ENCODE measurements around the gene TMPRSS4. TPM values are rescaled to one million over a fixed set of nuclear protein-coding genes. Genes with fewer than 3 reads are reported as not detected.

The TMPRSS4 gene
- total RNA-seq, 1 experiment from 2014 or later: 99.9 TPM

DNA sequence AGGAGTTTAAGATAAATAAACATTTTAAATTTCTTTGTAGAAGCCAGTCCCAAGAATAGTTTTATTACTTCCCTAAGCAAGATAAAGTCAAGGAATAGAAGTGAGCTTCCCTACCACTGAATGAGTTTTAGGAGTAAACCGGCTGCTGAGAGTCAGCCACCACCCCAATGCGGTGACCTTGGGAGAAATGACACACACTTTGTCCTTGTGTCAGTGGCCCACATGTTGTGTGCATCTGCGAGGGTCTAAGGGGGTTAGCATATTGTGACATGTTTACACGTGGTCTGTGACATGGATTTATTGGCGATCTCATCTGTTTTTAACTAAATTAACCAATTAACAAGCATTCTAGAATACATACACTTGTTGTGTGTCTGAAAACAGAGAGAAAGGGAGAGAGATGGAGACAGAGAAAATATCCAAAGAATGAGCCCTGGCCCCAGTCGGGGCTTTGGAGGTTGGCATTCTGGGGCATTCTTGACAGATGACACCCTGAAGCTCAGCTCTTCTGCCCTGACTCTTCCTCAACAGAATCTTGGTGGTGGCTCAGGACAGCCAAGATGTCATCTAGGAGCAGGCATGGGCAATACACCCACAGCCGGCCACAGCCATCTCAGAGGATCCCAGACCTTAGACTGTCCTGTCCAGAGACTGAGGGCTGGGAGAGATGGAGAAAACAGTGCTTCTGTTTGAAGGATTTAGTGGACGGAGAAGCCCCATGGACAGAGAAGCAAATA lies 29.7 kb upstream of the TMPRSS4 start:
- Mint-ChIP-seq H3K27ac (ENCODE audit: unreplicated experiment) (no peak overlapping the region), H3K36me3 (ENCODE audit: insufficient read depth, unreplicated experiment) (no peaks in the 10 kb centered on the region), H3K9me3 (ENCODE audit: low read depth, unreplicated experiment) (no peaks in the 10 kb centered on the region), H3K4me1 (ENCODE audit: low read depth, unreplicated experiment) (no peaks in the 10 kb centered on the region), H3K27me3 (ENCODE audit: unreplicated experiment) (peaks cover 8% of the 10 kb centered on the region), H3K4me3 (ENCODE audit: low read depth, unreplicated experiment) (no peak overlapping the region)
- no TSS peak for BruUV-seq (replicated peaks)
- DNase-seq: no peak
- TF ChIP-seq, protein P1, sequence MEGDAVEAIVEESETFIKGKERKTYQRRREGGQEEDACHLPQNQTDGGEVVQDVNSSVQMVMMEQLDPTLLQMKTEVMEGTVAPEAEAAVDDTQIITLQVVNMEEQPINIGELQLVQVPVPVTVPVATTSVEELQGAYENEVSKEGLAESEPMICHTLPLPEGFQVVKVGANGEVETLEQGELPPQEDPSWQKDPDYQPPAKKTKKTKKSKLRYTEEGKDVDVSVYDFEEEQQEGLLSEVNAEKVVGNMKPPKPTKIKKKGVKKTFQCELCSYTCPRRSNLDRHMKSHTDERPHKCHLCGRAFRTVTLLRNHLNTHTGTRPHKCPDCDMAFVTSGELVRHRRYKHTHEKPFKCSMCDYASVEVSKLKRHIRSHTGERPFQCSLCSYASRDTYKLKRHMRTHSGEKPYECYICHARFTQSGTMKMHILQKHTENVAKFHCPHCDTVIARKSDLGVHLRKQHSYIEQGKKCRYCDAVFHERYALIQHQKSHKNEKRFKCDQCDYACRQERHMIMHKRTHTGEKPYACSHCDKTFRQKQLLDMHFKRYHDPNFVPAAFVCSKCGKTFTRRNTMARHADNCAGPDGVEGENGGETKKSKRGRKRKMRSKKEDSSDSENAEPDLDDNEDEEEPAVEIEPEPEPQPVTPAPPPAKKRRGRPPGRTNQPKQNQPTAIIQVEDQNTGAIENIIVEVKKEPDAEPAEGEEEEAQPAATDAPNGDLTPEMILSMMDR (IDR thresholded peaks at IDR 0.05; ENCODE audit: unreplicated experiment): no peak
- CTCF ChIA-PET: no interaction called here
- intact Hi-C loops (cut with micrococcal nuclease; ENCODE audit: unreplicated experiment): no loop called here

DNA sequence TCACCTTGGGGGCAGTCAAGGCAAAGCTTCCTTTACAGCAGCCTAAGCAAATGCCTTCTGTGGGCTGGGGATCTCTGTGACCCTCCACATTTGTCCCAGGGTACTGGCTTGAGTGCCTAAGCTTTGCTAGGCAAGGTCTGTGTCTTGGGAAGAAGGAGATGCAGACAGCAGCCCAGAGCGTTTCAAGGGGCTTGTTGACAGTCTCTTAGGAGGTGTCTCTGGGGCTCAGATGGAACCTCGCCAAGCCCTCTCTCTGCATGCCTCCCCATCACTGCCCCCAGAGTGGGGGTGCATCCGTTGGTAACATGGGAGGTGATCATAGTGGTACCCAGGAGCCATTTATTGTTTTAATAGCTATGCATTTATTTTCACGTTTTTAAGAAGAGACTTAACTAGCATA lies 29.1 kb upstream of the TMPRSS4 start:
- no peak overlapping the region for H3K27ac Mint-ChIP-seq (ENCODE audit: unreplicated experiment)
- TF ChIP-seq, protein P1 (IDR thresholded peaks at IDR 0.05; ENCODE audit: unreplicated experiment): no peak
- H3K9me3 Mint-ChIP-seq (ENCODE audit: low read depth, unreplicated experiment): no peaks in the 10 kb centered on the region
- intact Hi-C loops (cut with micrococcal nuclease; ENCODE audit: unreplicated experiment): no loop called here
- peaks cover 8% of the 10 kb centered on the region for H3K27me3 Mint-ChIP-seq (ENCODE audit: unreplicated experiment)
- no peaks in the 10 kb centered on the region for H3K36me3 Mint-ChIP-seq (ENCODE audit: insufficient read depth, unreplicated experiment)
- H3K4me1 Mint-ChIP-seq (ENCODE audit: low read depth, unreplicated experiment): no peaks in the 10 kb centered on the region
- no peak for DNase-seq
- CTCF ChIA-PET: interaction anchor here (0.7 kb wide), 1 partner anchor 67 kb away, joined by 3 read pairs; no protein-coding TSS in a partner anchor
- no TSS peak for BruUV-seq (replicated peaks)
- H3K4me3 Mint-ChIP-seq (ENCODE audit: low read depth, unreplicated experiment): no peak overlapping the region

DNA sequence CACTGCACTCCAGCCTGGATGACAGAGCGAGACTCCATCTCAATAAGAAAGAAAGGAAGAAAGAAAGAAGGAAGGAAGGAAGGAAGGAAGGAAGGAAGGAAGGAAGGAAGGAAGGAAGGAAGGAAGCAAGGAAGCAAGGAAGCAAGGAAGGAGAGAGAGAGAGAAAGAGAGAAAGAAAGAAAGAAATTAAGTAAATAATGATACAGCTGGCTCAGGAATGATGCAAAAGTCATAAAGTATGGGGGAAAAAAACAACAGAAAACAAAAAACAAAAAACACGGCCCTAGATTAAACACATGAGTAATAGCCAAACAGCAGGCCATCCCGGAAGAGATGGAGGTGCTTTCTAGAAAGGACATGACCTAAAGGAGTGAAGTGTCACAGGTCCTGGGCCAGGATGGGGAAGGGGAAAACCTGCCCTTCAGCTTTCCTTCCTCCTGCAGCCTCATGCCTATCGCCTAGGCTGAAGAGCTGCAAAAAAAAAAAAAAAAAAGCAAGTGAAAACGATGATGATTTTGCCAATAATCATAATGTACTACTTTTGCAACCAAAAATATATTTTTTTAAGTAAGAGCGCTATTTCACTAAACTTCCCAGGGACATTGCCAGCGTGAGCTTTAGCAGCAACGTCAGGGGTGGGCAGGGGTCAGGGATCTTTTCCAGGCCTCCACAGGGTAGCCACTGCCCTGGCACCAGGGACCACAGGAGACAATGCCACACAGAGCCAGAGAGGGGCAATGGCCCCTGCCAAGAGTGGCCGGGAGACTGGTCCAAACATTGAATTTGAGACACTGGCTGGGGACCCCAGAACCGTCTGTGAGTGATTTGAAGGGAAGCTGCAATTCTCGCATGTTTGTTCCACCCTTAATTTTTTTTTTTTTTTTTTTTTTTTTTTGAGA lies 28.2 kb upstream of the TMPRSS4 start:
- Mint-ChIP-seq H3K4me3 (ENCODE audit: low read depth, unreplicated experiment) (no peak overlapping the region), H3K36me3 (ENCODE audit: insufficient read depth, unreplicated experiment) (no peaks in the 10 kb centered on the region), H3K4me1 (ENCODE audit: low read depth, unreplicated experiment) (no peaks in the 10 kb centered on the region), H3K27me3 (ENCODE audit: unreplicated experiment) (peaks cover 8% of the 10 kb centered on the region), H3K9me3 (ENCODE audit: low read depth, unreplicated experiment) (no peaks in the 10 kb centered on the region), H3K27ac (ENCODE audit: unreplicated experiment) (no peak overlapping the region)
- no TSS peak for BruUV-seq (replicated peaks)
- CTCF ChIA-PET: interaction anchor here (0.7 kb wide), 2 partner anchors 66 to 525 kb away, joined by 3 to 9 read pairs; no protein-coding TSS in a partner anchor
- no peak for DNase-seq
- intact Hi-C loops (cut with micrococcal nuclease; ENCODE audit: unreplicated experiment): no loop called here
- TF ChIP-seq, protein P1 (IDR thresholded peaks at IDR 0.05; ENCODE audit: unreplicated experiment): no peak

DNA sequence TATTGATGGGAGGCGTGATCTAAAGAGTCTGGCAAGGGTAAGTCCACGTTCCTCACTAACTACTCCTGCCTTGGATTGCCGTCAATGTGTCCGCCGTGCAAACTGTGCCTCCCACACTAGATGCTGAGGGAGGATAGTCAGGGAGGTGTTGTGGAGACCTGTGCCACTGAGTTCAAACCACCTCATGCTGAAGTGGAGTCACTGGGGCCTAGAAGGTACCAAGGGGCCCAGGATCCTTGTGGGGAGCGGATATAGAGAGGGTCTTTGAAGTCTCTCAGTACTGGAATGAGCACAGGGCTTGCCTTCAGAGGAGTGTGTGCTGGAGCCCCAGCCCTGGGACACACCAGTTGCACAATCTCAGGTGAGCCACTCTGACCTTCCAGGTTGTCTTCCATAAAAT lies 27.1 kb upstream of the TMPRSS4 start:
- H3K4me1 Mint-ChIP-seq (ENCODE audit: low read depth, unreplicated experiment): no peaks in the 10 kb centered on the region
- BruUV-seq (replicated peaks): no TSS peak
- CTCF ChIA-PET: no interaction called here
- TF ChIP-seq, protein P1 (IDR thresholded peaks at IDR 0.05; ENCODE audit: unreplicated experiment): no peak
- H3K27me3 Mint-ChIP-seq (ENCODE audit: unreplicated experiment): peaks cover 8% of the 10 kb centered on the region
- DNase-seq: no peak
- H3K27ac Mint-ChIP-seq (ENCODE audit: unreplicated experiment): no peak overlapping the region
- no peaks in the 10 kb centered on the region for H3K36me3 Mint-ChIP-seq (ENCODE audit: insufficient read depth, unreplicated experiment)
- no peaks in the 10 kb centered on the region for H3K9me3 Mint-ChIP-seq (ENCODE audit: low read depth, unreplicated experiment)
- intact Hi-C loops (cut with micrococcal nuclease; ENCODE audit: unreplicated experiment): no loop called here
- H3K4me3 Mint-ChIP-seq (ENCODE audit: low read depth, unreplicated experiment): no peak overlapping the region
